ENCODE data around the gene SND1.

SND1 gene

DNA sequence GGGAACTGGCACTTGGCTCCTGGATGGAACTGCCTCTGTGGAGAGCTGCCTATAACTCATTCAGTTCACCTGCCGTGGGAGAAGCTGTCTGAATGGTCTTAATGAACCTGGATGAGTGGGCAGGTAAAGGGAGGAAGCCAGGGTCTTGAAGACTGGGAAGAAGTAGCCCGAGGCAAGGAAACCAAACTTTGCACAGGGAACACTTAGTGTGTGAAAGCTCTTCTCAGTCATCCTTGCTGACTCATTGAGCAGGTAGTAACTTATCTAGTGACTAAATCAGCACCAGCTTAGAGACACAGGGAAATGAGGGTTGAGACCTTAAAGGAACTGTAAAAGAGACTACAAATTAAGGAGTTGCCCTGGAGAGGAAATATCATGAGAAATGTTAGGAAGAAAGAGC is 369.4 kb downstream of the SND1 start:
- ChIA-PET CTCF (no interaction called here), POLR2A (no interaction called here)
- DNase-seq (ENCODE audit: extremely low spot score), result no peak
- no peak for TF ChIP-seq TARDBP (IDR thresholded peaks at IDR 0.05)
- TF ChIP-seq FOXM1 (IDR thresholded peaks at IDR 0.05; ENCODE audit: borderline replicate concordance), result no peak
- TF ChIP-seq CTBP1 (IDR thresholded peaks at IDR 0.05; ENCODE audit: borderline replicate concordance), result no peak
- no peak for TF ChIP-seq LEF1 (IDR thresholded peaks at IDR 0.05; ENCODE audit: borderline replicate concordance)
- TF ChIP-seq ARNT (IDR thresholded peaks at IDR 0.05), result no peak
- no peak for TF ChIP-seq FOXA1 (IDR thresholded peaks at IDR 0.05)
- TF ChIP-seq HDGF (IDR thresholded peaks at IDR 0.05; ENCODE audit: borderline replicate concordance), result no peak
- TF ChIP-seq BHLHE40 (IDR thresholded peaks at IDR 0.05; ENCODE audit: borderline replicate concordance), result no peak
- no peak for TF ChIP-seq NFRKB (IDR thresholded peaks at IDR 0.05)
- TF ChIP-seq SP1 (IDR thresholded peaks at IDR 0.05), result no peak
- TF ChIP-seq L3MBTL2 (conservative IDR thresholded peaks at IDR 0.05), result no peak
- TF ChIP-seq ELF4 (IDR thresholded peaks at IDR 0.05), result no peak
- TF ChIP-seq SUZ12 (IDR thresholded peaks at IDR 0.05), result no peak
- TF ChIP-seq PKNOX1 (IDR thresholded peaks at IDR 0.05), result no peak
- no peak for TF ChIP-seq ZNF384 (IDR thresholded peaks at IDR 0.05)
- no peak for TF ChIP-seq FOXK2 (IDR thresholded peaks at IDR 0.05)

DNA sequence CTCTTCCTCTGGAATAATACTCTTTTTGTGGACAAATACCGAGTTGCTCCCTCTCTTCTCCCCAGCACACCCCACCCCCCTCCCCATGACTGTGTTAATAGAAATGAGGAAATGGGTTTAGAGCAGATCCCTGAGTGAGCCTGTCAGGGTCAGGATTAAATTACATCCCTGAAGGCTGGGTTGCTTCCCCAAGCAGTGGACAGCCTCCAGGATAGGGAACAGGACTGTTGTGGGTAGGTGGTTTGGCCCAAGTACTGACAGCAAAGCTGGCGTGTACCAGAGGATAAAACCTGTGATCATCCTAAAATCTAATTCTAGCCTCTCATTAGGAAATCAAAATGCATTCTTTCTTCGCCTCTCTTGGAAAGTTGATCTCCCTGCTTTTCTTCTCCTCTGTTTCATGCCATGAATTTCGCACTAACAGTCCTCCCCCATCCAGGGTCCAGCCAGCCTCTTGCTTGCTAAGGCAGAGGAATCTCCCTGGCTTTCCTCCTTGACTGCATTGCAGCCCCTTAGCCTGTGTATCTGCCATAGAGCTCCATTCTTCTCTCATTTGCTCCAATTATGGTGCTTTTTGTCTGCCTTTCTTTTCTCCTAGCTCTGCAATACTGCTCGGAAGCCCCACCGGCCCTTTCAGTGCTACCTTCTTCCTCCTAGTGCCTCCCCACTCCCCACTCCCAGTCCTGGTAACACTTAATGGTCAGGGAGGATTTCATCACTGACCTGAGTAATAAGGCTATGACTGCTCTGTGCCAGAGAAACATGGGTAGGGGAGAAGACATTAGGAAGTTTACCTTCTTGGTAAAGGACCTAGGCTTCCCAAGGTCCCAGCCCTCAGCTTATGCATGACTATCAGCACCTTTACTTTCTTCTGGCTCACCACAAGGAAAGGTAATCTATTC is 370.9 kb downstream of the SND1 start:
- no peak for TF ChIP-seq ZNF384 (IDR thresholded peaks at IDR 0.05)
- POLR2A ChIA-PET, result no interaction called here
- CTCF ChIA-PET, result no interaction called here
- DNase-seq (ENCODE audit: extremely low spot score), result no peak

GRCh38 chr7:128024151-128024550 is 372.2 kb downstream of the SND1 start:
- ChIA-PET CTCF (no interaction called here), POLR2A (no interaction called here)
- TF ChIP-seq NFRKB (IDR thresholded peaks at IDR 0.05) (no peak), FOXK2 (IDR thresholded peaks at IDR 0.05) (no peak), ZNF384 (IDR thresholded peaks at IDR 0.05) (no peak), TARDBP (IDR thresholded peaks at IDR 0.05) (no peak), SP1 (IDR thresholded peaks at IDR 0.05) (no peak), FOXM1 (IDR thresholded peaks at IDR 0.05; ENCODE audit: borderline replicate concordance) (no peak), CTBP1 (IDR thresholded peaks at IDR 0.05; ENCODE audit: borderline replicate concordance) (no peak), BHLHE40 (IDR thresholded peaks at IDR 0.05; ENCODE audit: borderline replicate concordance) (no peak), HDGF (IDR thresholded peaks at IDR 0.05; ENCODE audit: borderline replicate concordance) (no peak), SUZ12 (IDR thresholded peaks at IDR 0.05) (no peak), ARNT (IDR thresholded peaks at IDR 0.05) (no peak), PKNOX1 (IDR thresholded peaks at IDR 0.05) (no peak), LEF1 (IDR thresholded peaks at IDR 0.05; ENCODE audit: borderline replicate concordance) (no peak), L3MBTL2 (conservative IDR thresholded peaks at IDR 0.05) (no peak), ELF4 (IDR thresholded peaks at IDR 0.05) (no peak), FOXA1 (IDR thresholded peaks at IDR 0.05) (no peak)
- DNase-seq (ENCODE audit: extremely low spot score), result no peak

- POLR2A ChIA-PET, result no interaction called here
- DNase-seq (ENCODE audit: extremely low spot score), result no peak
- TF ChIP-seq SUZ12 (IDR thresholded peaks at IDR 0.05), result no peak
- no peak for TF ChIP-seq HDGF (IDR thresholded peaks at IDR 0.05; ENCODE audit: borderline replicate concordance)
- TF ChIP-seq BHLHE40 (IDR thresholded peaks at IDR 0.05; ENCODE audit: borderline replicate concordance), result no peak
- TF ChIP-seq ARNT (IDR thresholded peaks at IDR 0.05), result no peak
- TF ChIP-seq FOXK2 (IDR thresholded peaks at IDR 0.05), result no peak
- TF ChIP-seq PKNOX1 (IDR thresholded peaks at IDR 0.05), result no peak
- no peak for TF ChIP-seq TARDBP (IDR thresholded peaks at IDR 0.05)
- TF ChIP-seq NFRKB (IDR thresholded peaks at IDR 0.05), result no peak
- no peak for TF ChIP-seq CTBP1 (IDR thresholded peaks at IDR 0.05; ENCODE audit: borderline replicate concordance)
- TF ChIP-seq FOXA1 (IDR thresholded peaks at IDR 0.05), result no peak
- no peak for TF ChIP-seq FOXM1 (IDR thresholded peaks at IDR 0.05; ENCODE audit: borderline replicate concordance)
- TF ChIP-seq ELF4 (IDR thresholded peaks at IDR 0.05), result no peak
- CTCF ChIA-PET, result no interaction called here
Measured at GRCh38 chr7:128025380-128025779, 373.4 kb downstream of the SND1 start.

DNA sequence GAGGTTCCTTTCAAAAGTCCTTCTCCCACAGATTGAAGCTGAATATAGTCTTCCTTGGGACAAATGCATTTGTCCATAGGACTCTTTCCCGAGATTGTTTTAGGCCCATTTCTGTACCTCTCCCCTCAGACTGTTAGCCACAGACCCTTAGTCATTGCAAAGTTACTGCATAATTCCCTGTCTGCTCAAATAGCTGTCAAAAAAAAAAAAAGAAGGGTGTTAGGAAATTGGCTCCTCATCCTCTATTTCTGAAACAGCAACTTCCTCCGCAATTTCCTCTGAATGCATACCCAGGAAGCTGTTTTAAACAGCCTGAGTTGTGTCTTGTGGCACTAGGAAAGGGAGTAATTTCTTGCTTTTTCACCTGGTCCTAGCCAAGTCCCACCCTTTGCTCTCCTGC is 373.8 kb downstream of the SND1 start:
- POLR2A ChIA-PET, result no interaction called here
- no peak for DNase-seq (ENCODE audit: extremely low spot score)
- CTCF ChIA-PET, result no interaction called here
- no peak for TF ChIP-seq NFRKB (IDR thresholded peaks at IDR 0.05)
- TF ChIP-seq FOXA1 (IDR thresholded peaks at IDR 0.05), result no peak
- no peak for TF ChIP-seq HDGF (IDR thresholded peaks at IDR 0.05; ENCODE audit: borderline replicate concordance)
- TF ChIP-seq ZNF384 (IDR thresholded peaks at IDR 0.05), result no peak
- no peak for TF ChIP-seq L3MBTL2 (conservative IDR thresholded peaks at IDR 0.05)
- no peak for TF ChIP-seq BHLHE40 (IDR thresholded peaks at IDR 0.05; ENCODE audit: borderline replicate concordance)
- no peak for TF ChIP-seq FOXK2 (IDR thresholded peaks at IDR 0.05)
- no peak for TF ChIP-seq ARNT (IDR thresholded peaks at IDR 0.05)
- no peak for TF ChIP-seq CTBP1 (IDR thresholded peaks at IDR 0.05; ENCODE audit: borderline replicate concordance)
- no peak for TF ChIP-seq PKNOX1 (IDR thresholded peaks at IDR 0.05)
- no peak for TF ChIP-seq LEF1 (IDR thresholded peaks at IDR 0.05; ENCODE audit: borderline replicate concordance)
- TF ChIP-seq ELF4 (IDR thresholded peaks at IDR 0.05), result no peak
- no peak for TF ChIP-seq SP1 (IDR thresholded peaks at IDR 0.05)
- TF ChIP-seq FOXM1 (IDR thresholded peaks at IDR 0.05; ENCODE audit: borderline replicate concordance), result no peak
- no peak for TF ChIP-seq TARDBP (IDR thresholded peaks at IDR 0.05)
